Endothelial cell of umbilical vein (primary cell): Measurements from ENCODE around the gene SLC4A2. TPM values are rescaled to one million over a fixed set of nuclear protein-coding genes. Genes with fewer than 3 reads are reported as not detected.

Experiments
- BruUV-seq: library from RNA; stranded (reverse); fragments of 400-500 nt; replicated peaks from 2 replicates; lab custom pipeline; 2021; lab: Mats Ljungman, UMichigan
- CTCF ChIA-PET: fragments of 300-600, 350-600 bp; sonication (Branson Sonifier 250); formaldehyde crosslinking; loops from one replicate; lab custom pipeline; 2021; ENCODE audit warnings: antibody characterized with exemption, inconsistent platforms; lab: Charles Lee
- POLR2A ChIA-PET: fragments of 300-600, 350-600 bp; sonication (Branson Sonifier 250); formaldehyde crosslinking; loops from one replicate; lab custom pipeline; 2021; ENCODE audit warnings: antibody characterized with exemption, inconsistent platforms; lab: Charles Lee
- DNase-seq: peaks from one replicate; pipeline ENCODE4 v3.0.0-alpha.2; 2011; ENCODE audit warnings: low read depth, low spot score
- FAIRE-seq: peaks from 2 replicates; lab custom pipeline; 2011; peaks lifted over from hg19 to GRCh38; lab: Jason Lieb, UNC
- H2AFZ ChIP-seq: 2 replicates; pipeline ENCODE4 v1.6.0; 2012; ENCODE audit warnings: low read depth, low read length, control low read depth, inconsistent platforms
- H3K27ac ChIP-seq: 2 replicates; pipeline ENCODE4 v1.5.1; 2011; ENCODE audit warnings: low read depth, mild to moderate bottlenecking, control low read depth, low read length, moderate library complexity; ENCODE audit not compliant: insufficient read depth
- H3K27me3 ChIP-seq, 2 experiments: 2 replicates each; pipeline versions ENCODE4 v1.6.0 to v1.6.1; 2011; ENCODE audit warnings: low read length in 2 of 2, mixed read lengths in 1 of 2; ENCODE audit not compliant: control insufficient read depth in 2 of 2, insufficient read depth in 2 of 2
- H3K36me3 ChIP-seq, 2 experiments: 2 replicates in 1 of 2; 3 replicates in 1 of 2; pipeline ENCODE4 v1.5.1; 2011; ENCODE audit warnings: low read length in 2 of 2, mild to moderate bottlenecking in 1 of 2, moderate library complexity in 1 of 2; ENCODE audit not compliant: control insufficient read depth in 2 of 2, insufficient read depth in 2 of 2; ENCODE audit errors: extremely low read depth in 1 of 2
- H3K4me1 ChIP-seq: 3 replicates; pipeline ENCODE4 v1.5.1; 2011; ENCODE audit warnings: mild to moderate bottlenecking, low read length; ENCODE audit not compliant: control insufficient read depth, insufficient read depth; ENCODE audit errors: extremely low read depth
- H3K4me2 ChIP-seq: 2 replicates; pipeline ENCODE4 v1.6.1; 2011; ENCODE audit warnings: low read length, control low read depth, mixed read lengths; ENCODE audit not compliant: insufficient read depth
- H3K4me3 ChIP-seq, 3 experiments: fragments of 200-600 bp in 1 of 3; sonication (generic), shearing (Covaris generic) in 1 of 3; replicated peaks in 1 of 3; 2 replicates each; pipeline ENCODE4 v1.5.1; 2011 to 2016; ENCODE audit warnings: control low read depth in 3 of 3, low read length in 3 of 3, mild to moderate bottlenecking in 2 of 3, inconsistent platforms in 1 of 3, low read depth in 1 of 3, moderate library complexity in 1 of 3; ENCODE audit not compliant: insufficient read depth in 1 of 3
- H3K79me2 ChIP-seq: 2 replicates; pipeline ENCODE4 v1.6.0; 2012; ENCODE audit warnings: low read length, inconsistent platforms; ENCODE audit not compliant: control insufficient read depth, insufficient read depth
- H3K9ac ChIP-seq: replicated peaks from 2 replicates; pipeline ENCODE3; 2011; ENCODE audit warnings: low read length, control low read depth; ENCODE audit not compliant: insufficient read depth; ENCODE audit errors: extremely low read depth
- H3K9me1 ChIP-seq: replicated peaks from 3 replicates; pipeline ENCODE4 v1.6.0; 2011; ENCODE audit warnings: mild to moderate bottlenecking, low read length; ENCODE audit not compliant: control insufficient read depth, insufficient read depth; ENCODE audit errors: extremely low read depth
- H3K9me3 ChIP-seq: replicated peaks from 2 replicates; pipeline ENCODE4 v1.5.1; 2012; ENCODE audit warnings: low read length, inconsistent platforms; ENCODE audit not compliant: control insufficient read depth, insufficient read depth
- H4K20me1 ChIP-seq: replicated peaks from 2 replicates; pipeline ENCODE3; 2011; ENCODE audit warnings: mild to moderate bottlenecking, low read length; ENCODE audit not compliant: control insufficient read depth, insufficient read depth; ENCODE audit errors: extremely low read depth
- CTCF ChIP-seq, 2 donors: IDR thresholded peaks; 1 replicate in 1 of 2; 2 replicates in 1 of 2; pipeline ENCODE4 v1.5.1; 2011; ENCODE audit warnings: low read length in 2 of 2, mild to moderate bottlenecking in 2 of 2, moderate library complexity in 2 of 2, control low read depth in 1 of 2, inconsistent platforms in 1 of 2, low read depth in 1 of 2; ENCODE audit not compliant: insufficient read depth in 1 of 2; ENCODE audit errors: extremely low read depth in 1 of 2
- EZH2 ChIP-seq: IDR thresholded peaks from 2 replicates; pipeline ENCODE4 v1.6.1; 2012; ENCODE audit warnings: borderline replicate concordance, low read depth, mild to moderate bottlenecking, moderate library complexity, low read length, inconsistent platforms; ENCODE audit not compliant: severe bottlenecking
- FOS ChIP-seq: IDR thresholded peaks from 2 replicates; pipeline ENCODE4 v1.6.1; 2011; ENCODE audit warnings: mild to moderate bottlenecking, low read length, moderate library complexity, borderline replicate concordance; ENCODE audit not compliant: insufficient read depth
- GATA2 ChIP-seq: IDR thresholded peaks from 2 replicates; pipeline ENCODE4 v1.7.0; 2011; ENCODE audit warnings: low read depth, mild to moderate bottlenecking, moderate library complexity, mixed read lengths, low read length; ENCODE audit not compliant: insufficient read length, insufficient read depth
- JUN ChIP-seq: IDR thresholded peaks from 2 replicates; pipeline ENCODE4 v1.6.1; 2011; ENCODE audit warnings: borderline replicate concordance, low read depth; ENCODE audit not compliant: insufficient read length, insufficient read depth
- MAX ChIP-seq: IDR thresholded peaks from 2 replicates; pipeline ENCODE4 v1.6.1; 2011; ENCODE audit not compliant: insufficient read depth, insufficient read length
- MYC ChIP-seq: IDR thresholded peaks from one replicate; pipeline ENCODE4 v1.6.1; 2011; ENCODE audit warnings: mild to moderate bottlenecking, low read depth, low read length
- POLR2A ChIP-seq: IDR thresholded peaks from 2 replicates; pipeline ENCODE4 v1.6.1; 2012; ENCODE audit warnings: low read depth, mild to moderate bottlenecking, control low read depth, low read length
- POLR2AphosphoS5 ChIP-seq: IDR thresholded peaks from 2 replicates; pipeline ENCODE4 v1.6.1; 2012; ENCODE audit warnings: low read depth, mild to moderate bottlenecking, control low read depth, low read length, moderate library complexity; ENCODE audit not compliant: insufficient read depth
- dilution Hi-C: fragments of 300-500 bp; cut with MboI; formaldehyde crosslinking; loops from one replicate; pipeline ENCODE4 v1.15.0; 2019; ENCODE audit warnings: low sequenced_read_pairs; ENCODE audit not compliant: extremely low pct_ligation_motif_present
- intact Hi-C: fragments of 100-400 bp; cut with micrococcal nuclease; formaldehyde crosslinking; loops from one replicate; pipeline ENCODE4 v1.10.0; 2022
- polyA plus RNA-seq, 4 experiments: library from polyadenylated mRNA; depleted of rRNA in 3 of 4; stranded (reverse) in 3 of 4; unstranded in 1 of 4; fragments of >200 nt; gene quantifications; 2 replicates each; pipeline versions ENCODE4 v1.2.1 to v1.2.3, GENCODE V29; 2011 to 2012; ENCODE audit warnings: missing spikeins in 1 of 4
- total RNA-seq: library from RNA; stranded (reverse); gene quantifications from 2 replicates; pipeline ENCODE4 v1.2.3, GENCODE V29; 2021

The SLC4A2 gene
- total and polyA plus RNA-seq, 2 donors (not counting 3 experiments of a cell fraction or from before 2014, with no cell fraction given), result 108 to 172 TPM

GRCh38 chr7:151064454-151064853 is 5.1 kb downstream of the SLC4A2 start:
- no peak overlapping the region for H3K27ac ChIP-seq
- H3K36me3 ChIP-seq, result peaks cover 12 to 43% of the 10 kb centered on the region in 2 experiments
- TSS peak; percentile 4 for BruUV-seq
- no peaks in the 10 kb centered on the region for H3K9me3 ChIP-seq
- H2AFZ ChIP-seq, result no peak overlapping the region
- H3K4me2 ChIP-seq, result no peak overlapping the region
- DNase-seq (no peak), FAIRE-seq (no peak)
- POLR2A ChIA-PET, result no interaction called here
- H3K4me3 ChIP-seq, result no peak overlapping the region
- peaks cover 10% of the 10 kb centered on the region for H3K4me1 ChIP-seq
- dilution Hi-C loops, result no loop called here
- TF ChIP-seq EZH2 (no peak), GATA2 (no peak), CTCF (IDR thresholded peaks at IDR 0.05; ENCODE audit: extremely low read depth in 1 of 2, insufficient read depth in 1 of 2, low read depth in 1 of 2, low read length in 2 of 2) (no peak), POLR2A (no peak), FOS (no peak), MAX (no peak), JUN (no peak), MYC (no peak), POLR2AphosphoS5 (no peak)
- H3K9ac ChIP-seq, result no peak overlapping the region
- H3K27me3 ChIP-seq, result no peaks in the 10 kb centered on the region
- intact Hi-C loops, result no loop called here
- peaks cover 34% of the 10 kb centered on the region for H3K79me2 ChIP-seq
- no peaks in the 10 kb centered on the region for H4K20me1 ChIP-seq
- CTCF ChIA-PET, result no interaction called here
- no peaks in the 10 kb centered on the region for H3K9me1 ChIP-seq
